ENCODE results near the gene APOBEC4. TPM values are rescaled to one million over a fixed set of nuclear protein-coding genes. Genes with fewer than 3 reads are reported as not detected.

The APOBEC4 gene
- total RNA-seq, 1 donor from 2014 or later: not detected

GRCh38 chr1:183607322-183607980 lies 45.7 kb downstream of the APOBEC4 start:
- intact Hi-C loops (cut with micrococcal nuclease): no loop called here

- intact Hi-C loops (cut with micrococcal nuclease): no loop called here
Observed at GRCh38 chr1:183605904-183606303, 47.2 kb downstream of the APOBEC4 start.

- intact Hi-C loops (cut with micrococcal nuclease): no loop called here
Observed at GRCh38 chr1:183604815-183605214, 48.3 kb downstream of the APOBEC4 start.

GRCh38 chr1:183604038-183604808 lies 48.9 kb downstream of the APOBEC4 start:
- intact Hi-C loops (cut with micrococcal nuclease): no loop called here

GRCh38 chr1:183602510-183602909 lies 50.6 kb downstream of the APOBEC4 start:
- intact Hi-C loops (cut with micrococcal nuclease): no loop called here

- intact Hi-C loops (cut with micrococcal nuclease): no loop called here
Observed at GRCh38 chr1:183600634-183601033, 52.5 kb downstream of the APOBEC4 start.

GRCh38 chr1:183600136-183600535 lies 53.0 kb downstream of the APOBEC4 start:
- intact Hi-C loops (cut with micrococcal nuclease): no loop called here

GRCh38 chr1:183598386-183598785 lies 54.7 kb downstream of the APOBEC4 start:
- intact Hi-C loops (cut with micrococcal nuclease): no loop called here

GRCh38 chr1:183597656-183598347 lies 55.3 kb downstream of the APOBEC4 start:
- intact Hi-C loops (cut with micrococcal nuclease): no loop called here

GRCh38 chr1:183596500-183596899 lies 56.6 kb downstream of the APOBEC4 start:
- intact Hi-C loops (cut with micrococcal nuclease): no loop called here

Other genes starting within 250 kb of the APOBEC4 start
- gene NMNAT2, start 234.9 kb downstream of the APOBEC4 start, total RNA-seq: 0.05 TPM in 1 of 2 replicates, not detected in the other
- 83.4 and 84.3 TPM in 2 replicates for gene SMG7, start 180.8 kb downstream of the APOBEC4 start, total RNA-seq
- gene NCF2, start 62.9 kb downstream of the APOBEC4 start, total RNA-seq: 20.9 and 22.9 TPM in 2 replicates
- gene ARPC5, start 17.5 kb downstream of the APOBEC4 start, total RNA-seq: 264 and 274 TPM in 2 replicates
- 2.7 and 3.1 TPM in 2 replicates for gene RGL1, start 151.8 kb upstream of the APOBEC4 start, total RNA-seq